Stimulated activated CD8-positive, alpha-beta memory T cell treated with anti-CD3 and anti-CD28 coated beads, Interleukin-12 subunit alpha, Interleukin-12 subunit beta, amount 100 ng/mL, for 24 hours (primary cell): ENCODE measurements around the gene POU4F3.
"Not testable (repeated sequence)": the region's sequence is repeated elsewhere in the genome, so short reads cannot be mapped to it uniquely, and the experiment has no call there.

Experiments
- DNase-seq: peaks from one replicate; pipeline ENCODE4 v3.0.0-alpha.2; 2020; ENCODE audit errors: extremely low read depth

POU4F3 gene

GRCh38 chr5:146338774-146339714 lies at the start of gene POU4F3:
POU4F3 (plus strand) TSS chr5:146338839; CDS start chr5:146339113, 274 bp downstream.
- no peak for DNase-seq

GRCh38 chr5:146290318-146290717 lies 48.3 kb upstream of the POU4F3 start:
- no peak for DNase-seq

GRCh38 chr5:146291421-146292074 lies 47.1 kb upstream of the POU4F3 start:
- no peak for DNase-seq

DNA sequence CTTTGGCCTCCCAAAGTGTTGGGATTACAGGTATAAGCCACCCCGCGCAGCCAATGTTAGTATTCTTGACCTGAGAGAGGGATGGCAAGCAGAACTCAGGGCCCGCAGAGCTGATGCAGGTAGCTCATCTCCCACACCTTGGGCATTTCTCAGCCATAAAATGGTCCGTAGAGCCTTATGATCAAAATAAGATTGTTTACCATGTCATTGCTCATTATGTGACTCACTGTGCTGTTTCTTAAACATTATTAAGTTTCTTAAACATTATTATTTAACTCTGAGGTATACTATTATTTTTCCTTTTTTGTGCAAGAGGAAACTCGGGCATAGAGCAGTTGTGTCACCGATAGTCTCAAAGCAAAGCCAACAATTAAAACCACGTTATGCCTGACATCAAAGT lies 42.4 kb upstream of the POU4F3 start:
- DNase-seq = no peak

- DNase-seq = not testable (repeated sequence)
These were observed 39.7 kb upstream of the POU4F3 start for GRCh38 chr5:146298920-146299319.

DNA sequence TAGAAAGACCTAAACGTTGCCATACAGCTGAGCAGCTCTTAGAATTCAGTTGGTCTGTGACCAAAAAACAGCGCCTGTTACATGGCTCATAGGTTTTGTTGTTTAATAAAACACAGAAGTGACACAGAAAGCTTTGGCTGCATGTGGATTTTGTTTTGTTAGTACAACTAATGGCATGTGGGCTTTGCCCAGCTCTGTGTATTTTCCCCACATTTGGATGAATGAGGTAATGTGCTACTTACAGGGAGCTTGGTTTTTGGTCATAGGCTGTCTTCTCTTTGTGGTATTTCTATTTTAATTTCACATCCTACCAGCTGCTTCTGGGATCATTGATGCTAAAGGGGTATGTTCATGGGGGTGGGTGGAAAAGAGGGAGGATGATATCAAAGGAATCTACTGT lies 37.0 kb upstream of the POU4F3 start:
- DNase-seq = no peak

DNA sequence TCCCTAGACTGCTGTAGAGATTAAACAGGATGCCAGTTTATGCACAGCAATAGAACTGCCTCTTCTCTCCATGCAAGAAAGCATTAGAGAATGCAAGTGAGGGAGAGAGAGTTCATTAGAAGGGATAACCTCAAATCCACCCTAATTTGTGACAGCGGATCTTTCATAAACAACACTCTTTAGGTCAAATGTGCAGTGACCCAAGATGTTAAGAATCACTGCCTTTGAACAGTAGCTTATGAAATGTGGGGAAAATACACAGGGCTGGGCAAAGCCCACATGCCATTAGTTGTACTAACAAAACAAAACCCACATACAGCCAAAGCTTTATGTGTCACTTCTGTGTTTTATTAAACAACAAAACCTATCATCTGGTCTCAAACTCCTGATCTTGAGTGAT lies 36.2 kb upstream of the POU4F3 start:
- no peak for DNase-seq

GRCh38 chr5:146306838-146307237 lies 31.8 kb upstream of the POU4F3 start:
- no peak for DNase-seq

DNA sequence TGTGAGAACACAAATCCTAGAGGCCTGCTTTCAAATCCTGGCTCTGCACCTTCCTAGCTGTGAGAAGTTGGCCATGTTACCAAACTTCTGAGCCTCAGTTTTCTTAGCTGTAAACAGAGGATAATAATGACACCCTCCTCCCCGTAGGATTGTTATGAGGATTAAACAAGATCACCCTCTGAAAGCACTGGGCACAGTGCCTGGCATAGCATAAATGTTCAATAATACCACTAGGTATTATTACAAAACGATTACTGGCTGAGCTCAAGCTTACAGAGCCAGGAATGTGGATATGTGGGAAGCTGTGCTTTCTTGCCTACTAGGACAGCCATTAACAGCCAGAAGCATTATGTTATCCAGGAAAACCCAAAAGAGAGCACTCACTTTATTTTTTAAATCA lies 30.8 kb upstream of the POU4F3 start:
- DNase-seq = no peak

GRCh38 chr5:146310540-146310939 lies 28.1 kb upstream of the POU4F3 start:
- no peak for DNase-seq

GRCh38 chr5:146311278-146311677 lies 27.4 kb upstream of the POU4F3 start:
- DNase-seq = no peak

GRCh38 chr5:146313027-146313426 lies 25.6 kb upstream of the POU4F3 start:
- no peak for DNase-seq

DNA sequence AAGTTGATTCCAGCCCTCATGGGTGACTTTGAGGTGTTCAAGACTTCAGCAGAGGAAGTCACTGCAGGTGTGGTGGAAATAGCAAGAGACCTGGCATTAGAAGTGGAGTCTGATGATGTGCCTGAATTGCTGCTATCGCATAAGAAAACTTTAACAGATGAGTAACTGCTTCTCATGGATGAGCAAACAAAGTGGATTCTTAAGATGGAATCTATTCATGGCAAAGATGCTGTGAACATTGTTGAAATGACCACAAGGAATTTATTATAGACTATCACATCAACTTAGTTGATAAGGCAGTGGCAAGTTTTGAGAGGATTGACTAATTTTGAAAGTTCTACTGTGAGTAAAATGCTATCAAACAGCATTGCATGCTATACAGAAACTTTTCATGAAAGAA lies 17.1 kb upstream of the POU4F3 start:
- no peak for DNase-seq

GRCh38 chr5:146327257-146327870 lies 11.3 kb upstream of the POU4F3 start:
- DNase-seq = no peak

DNA sequence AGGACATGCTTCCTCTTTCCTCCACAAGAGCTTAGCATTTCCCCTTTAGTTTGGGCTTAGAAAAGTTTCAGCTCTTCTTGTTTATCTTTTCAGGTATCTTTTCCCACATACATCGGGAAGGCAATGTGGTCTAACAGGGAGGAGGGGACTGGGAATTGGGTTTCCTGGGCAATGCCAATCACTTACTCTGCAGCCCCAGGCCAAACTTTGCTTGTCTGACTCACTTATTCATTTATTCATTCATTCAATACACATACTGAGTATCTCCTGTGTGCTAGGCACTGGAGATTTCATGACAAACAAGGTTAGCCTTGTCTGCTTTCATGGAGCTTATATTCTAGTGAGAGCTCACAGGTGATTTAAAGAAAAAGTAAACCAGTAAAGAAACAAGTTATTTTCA lies 10.7 kb upstream of the POU4F3 start:
- no peak for DNase-seq

DNA sequence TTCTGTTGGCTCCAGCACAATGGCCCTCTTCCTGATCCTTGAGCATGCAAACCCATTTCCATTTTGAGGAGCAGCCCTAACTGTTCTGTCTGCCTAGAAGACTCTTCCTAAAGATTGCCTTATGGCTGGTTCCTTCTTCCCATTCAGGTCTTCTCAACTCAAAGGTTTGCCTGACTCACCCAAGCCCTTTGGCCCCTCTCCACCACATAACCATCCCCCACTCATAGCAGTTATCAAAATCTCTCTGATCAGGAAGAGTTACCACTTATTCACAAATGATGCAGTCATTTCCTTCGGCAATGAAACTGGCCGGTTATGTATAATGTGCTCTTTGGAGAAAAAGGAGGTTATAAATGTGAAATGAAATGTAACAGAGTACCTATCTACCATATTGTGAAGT lies 8.9 kb upstream of the POU4F3 start:
- no peak for DNase-seq

GRCh38 chr5:146331423-146331822 lies 7.2 kb upstream of the POU4F3 start:
- DNase-seq = no peak

DNA sequence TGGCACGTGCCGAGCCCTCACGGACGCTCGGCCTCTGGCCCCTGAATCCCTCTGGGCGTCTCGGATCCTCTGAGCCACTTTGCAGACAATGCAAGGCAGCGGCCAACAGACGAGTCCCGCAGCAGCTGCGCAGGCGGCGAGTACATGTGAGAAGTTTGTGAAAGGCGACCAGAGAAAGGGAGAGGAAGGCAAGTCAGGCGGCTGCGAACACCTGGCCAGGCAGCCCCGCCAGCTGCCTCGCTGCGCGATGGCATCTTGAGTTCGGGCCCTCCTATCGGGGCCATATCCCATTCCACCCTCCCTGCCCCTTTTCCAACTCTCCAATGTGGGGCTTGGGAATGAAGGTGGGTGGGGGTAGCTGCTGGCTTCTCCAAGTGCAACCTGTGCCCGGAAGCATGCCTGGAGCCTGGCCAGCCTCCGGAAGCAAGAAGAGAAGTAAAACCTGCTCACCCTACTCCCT lies 4.5 kb upstream of the POU4F3 start:
- no peak for DNase-seq

DNA sequence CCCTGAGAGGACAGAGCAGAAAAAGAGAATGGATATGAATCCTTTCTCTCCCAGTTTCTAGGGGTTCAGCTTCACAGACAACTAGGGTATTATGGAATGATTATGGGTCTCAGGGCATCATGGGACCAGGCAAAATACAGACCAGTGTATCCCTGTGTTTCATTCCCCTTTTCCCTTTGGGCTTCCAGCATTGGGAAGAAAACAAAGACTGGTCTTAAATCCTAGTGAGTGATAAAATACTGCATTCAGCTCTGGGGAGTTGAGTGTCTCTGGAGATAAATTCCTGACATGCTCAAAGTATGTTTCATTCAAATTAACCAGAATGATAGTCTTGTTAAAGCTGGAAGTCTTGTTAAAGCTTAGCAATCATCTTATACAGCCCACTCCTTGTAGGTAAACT lies 2.4 kb upstream of the POU4F3 start:
- DNase-seq = no peak

DNA sequence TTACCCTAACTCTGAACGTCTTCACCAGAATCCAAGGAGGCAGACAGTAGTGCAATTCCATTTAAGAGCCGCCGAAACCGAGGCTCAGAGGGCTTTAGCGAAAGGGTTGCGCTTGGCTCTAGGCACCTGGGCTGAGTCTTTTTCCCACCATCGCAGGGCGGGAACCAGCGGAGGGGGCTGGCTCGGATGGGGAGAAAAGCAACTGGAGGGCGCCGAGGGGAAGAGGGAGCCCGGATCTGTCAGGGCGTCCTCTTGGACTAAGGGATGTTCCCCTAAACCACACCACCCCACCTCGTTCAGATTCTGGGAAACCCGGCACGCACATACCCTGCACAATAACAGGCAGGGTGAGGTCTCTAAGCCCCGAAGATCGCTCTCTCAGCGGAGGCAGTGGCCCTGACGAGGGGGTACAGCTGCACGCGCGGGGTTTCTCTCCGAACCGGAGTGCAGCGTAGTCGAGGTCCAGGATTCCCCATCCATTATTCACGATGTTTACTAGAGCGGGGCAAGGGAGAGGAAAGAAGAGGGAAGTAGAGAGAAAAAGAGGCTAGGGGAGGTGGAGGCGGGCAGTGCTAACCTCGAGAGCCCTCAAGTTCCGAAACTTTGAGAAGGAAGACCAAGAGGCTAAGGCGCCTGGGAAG lies 1.3 kb upstream of the POU4F3 start:
- DNase-seq = no peak

DNA sequence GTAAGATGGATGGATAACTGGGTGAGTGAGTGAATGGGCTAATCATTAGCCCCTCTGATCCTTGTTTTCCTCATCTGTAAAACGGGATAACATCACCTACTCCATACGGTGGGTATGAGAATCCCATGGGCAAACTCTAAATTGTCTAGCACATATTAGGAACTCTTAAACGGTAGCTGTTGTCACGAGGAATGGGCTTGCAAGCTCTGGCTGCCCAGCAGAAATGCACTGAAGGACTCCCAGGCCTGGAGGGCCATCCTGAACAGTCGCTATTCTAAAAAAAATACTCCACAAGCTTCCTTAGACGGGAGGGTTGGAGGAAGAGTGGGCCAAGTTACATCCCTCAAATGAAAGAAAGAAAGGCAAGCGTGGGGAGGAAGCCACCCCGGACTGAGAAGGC lies 711 bp upstream of the POU4F3 start:
- DNase-seq = no peak

DNA sequence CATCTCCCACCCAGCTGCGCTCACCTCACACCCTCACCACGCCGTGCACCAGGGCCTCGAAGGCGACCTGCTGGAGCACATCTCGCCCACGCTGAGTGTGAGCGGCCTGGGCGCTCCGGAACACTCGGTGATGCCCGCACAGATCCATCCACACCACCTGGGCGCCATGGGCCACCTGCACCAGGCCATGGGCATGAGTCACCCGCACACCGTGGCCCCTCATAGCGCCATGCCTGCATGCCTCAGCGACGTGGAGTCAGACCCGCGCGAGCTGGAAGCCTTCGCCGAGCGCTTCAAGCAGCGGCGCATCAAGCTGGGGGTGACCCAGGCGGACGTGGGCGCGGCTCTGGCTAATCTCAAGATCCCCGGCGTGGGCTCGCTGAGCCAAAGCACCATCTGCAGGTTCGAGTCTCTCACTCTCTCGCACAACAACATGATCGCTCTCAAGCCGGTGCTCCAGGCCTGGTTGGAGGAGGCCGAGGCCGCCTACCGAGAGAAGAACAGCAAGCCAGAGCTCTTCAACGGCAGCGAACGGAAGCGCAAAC lies 1.1 kb downstream of the POU4F3 start:
- no peak for DNase-seq
